Measurements from ENCODE around the gene ATP2B3. TPM values are rescaled to one million over a fixed set of nuclear protein-coding genes. Genes with fewer than 3 reads are reported as not detected.

Gene ATP2B3
- total RNA-seq, result under 1 TPM in 1 of 4 donors, not detected in 3; 0.04 TPM
- polyA plus RNA-seq, result under 1 TPM in 2 of 3 donors, not detected in 1; 0.01 TPM
- long read RNA-seq, donor 1, result 0 reads
- long read RNA-seq, donor 2, result 0 reads

GRCh38 chrX:153517423-153517822, at the start of gene ATP2B3:
ATP2B3 (plus strand) TSS chrX:153517642; CDS start chrX:153536248, 18,606 bp downstream.
- H3K36me3 ChIP-seq (ENCODE audit: insufficient read depth in 1 of 2, low read depth in 1 of 2), result no peaks in the 10 kb centered on the region
- no peaks in the 10 kb centered on the region for H3K4me1 ChIP-seq
- TF ChIP-seq, protein P1, sequence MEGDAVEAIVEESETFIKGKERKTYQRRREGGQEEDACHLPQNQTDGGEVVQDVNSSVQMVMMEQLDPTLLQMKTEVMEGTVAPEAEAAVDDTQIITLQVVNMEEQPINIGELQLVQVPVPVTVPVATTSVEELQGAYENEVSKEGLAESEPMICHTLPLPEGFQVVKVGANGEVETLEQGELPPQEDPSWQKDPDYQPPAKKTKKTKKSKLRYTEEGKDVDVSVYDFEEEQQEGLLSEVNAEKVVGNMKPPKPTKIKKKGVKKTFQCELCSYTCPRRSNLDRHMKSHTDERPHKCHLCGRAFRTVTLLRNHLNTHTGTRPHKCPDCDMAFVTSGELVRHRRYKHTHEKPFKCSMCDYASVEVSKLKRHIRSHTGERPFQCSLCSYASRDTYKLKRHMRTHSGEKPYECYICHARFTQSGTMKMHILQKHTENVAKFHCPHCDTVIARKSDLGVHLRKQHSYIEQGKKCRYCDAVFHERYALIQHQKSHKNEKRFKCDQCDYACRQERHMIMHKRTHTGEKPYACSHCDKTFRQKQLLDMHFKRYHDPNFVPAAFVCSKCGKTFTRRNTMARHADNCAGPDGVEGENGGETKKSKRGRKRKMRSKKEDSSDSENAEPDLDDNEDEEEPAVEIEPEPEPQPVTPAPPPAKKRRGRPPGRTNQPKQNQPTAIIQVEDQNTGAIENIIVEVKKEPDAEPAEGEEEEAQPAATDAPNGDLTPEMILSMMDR (IDR thresholded peaks at IDR 0.05), result no peak
- H3K9me3 ChIP-seq, result no peaks in the 10 kb centered on the region
- intact Hi-C loops (cut with DNase I), result no loop called here
- H3K27ac ChIP-seq, result no peak within 1 kb of the TSS
- DNase-seq (no peak), ATAC-seq (no peak)
- no peak within 1 kb of the TSS for H3K4me3 ChIP-seq
- H3K27me3 ChIP-seq (ENCODE audit: insufficient read depth in 3 of 3, low read length in 2 of 3), result peaks cover 0 to 59% (median 3%) of the 10 kb centered on the region in 3 donors
- 0 to 2% (median 2%) methylated on average over 1 to 44 of the region's 50 CpGs for WGBS, 3 donors

GRCh38 chrX:153468008-153468580, 49.3 kb upstream of the ATP2B3 start:
- Histone ChIP-seq H3K4me3 (no peak overlapping the region), H3K27ac (no peak overlapping the region), H3K27me3 (ENCODE audit: insufficient read depth in 3 of 3, low read length in 2 of 3) (peaks cover 0 to 6% (median 0%) of the 10 kb centered on the region in 3 donors), H3K4me1 (no peaks in the 10 kb centered on the region), H3K9me3 (no peaks in the 10 kb centered on the region), H3K36me3 (ENCODE audit: insufficient read depth in 1 of 2, low read depth in 1 of 2) (peaks cover 0 to 2% of the 10 kb centered on the region in 2 donors)
- intact Hi-C loops (cut with DNase I), result no loop called here
- TF ChIP-seq, protein P1 (IDR thresholded peaks at IDR 0.05), result no peak
- whole genome bisulfite sequencing, 3 donors, result 55 to 67% (median 65%) methylated on average over 9 to 12 of the region's 12 CpGs
- DNase-seq (no peak), ATAC-seq (no peak)

- peak; percentile 38 to 66 for DNase-seq
- H3K36me3 ChIP-seq (ENCODE audit: insufficient read depth in 1 of 2, low read depth in 1 of 2), result peaks cover 0 to 2% of the 10 kb centered on the region in 2 donors
- H3K27ac ChIP-seq, result peak overlapping the region; percentile 75
- TF ChIP-seq, protein P1 (IDR thresholded peaks at IDR 0.05), result peak; percentile 15
- no peaks in the 10 kb centered on the region for H3K4me1 ChIP-seq
- intact Hi-C loops (cut with DNase I), result no loop called here
- H3K9me3 ChIP-seq, result no peaks in the 10 kb centered on the region
- ATAC-seq, result peak; percentile 26 to 55 (median 36)
- peaks cover 0 to 6% (median 0%) of the 10 kb centered on the region in 3 donors for H3K27me3 ChIP-seq (ENCODE audit: insufficient read depth in 3 of 3, low read length in 2 of 3)
- H3K4me3 ChIP-seq, result peak overlapping the region; percentile 77
- 0 to 19% (median 3%) methylated on average over 14 to 32 of the region's 32 CpGs for WGBS, 3 donors
Observed at GRCh38 chrX:153469811-153470410, 47.5 kb upstream of the ATP2B3 start.

- H3K9me3 ChIP-seq, result no peaks in the 10 kb centered on the region
- H3K36me3 ChIP-seq (ENCODE audit: insufficient read depth in 1 of 2, low read depth in 1 of 2), result peaks cover 0 to 2% of the 10 kb centered on the region in 2 donors
- TF ChIP-seq, protein P1 (IDR thresholded peaks at IDR 0.05), result peak; percentile 59
- WGBS, 3 donors, result 9 to 35% (median 18%) methylated on average over 28 to 69 of the region's 70 CpGs
- peaks cover 0 to 6% (median 0%) of the 10 kb centered on the region in 3 donors for H3K27me3 ChIP-seq (ENCODE audit: insufficient read depth in 3 of 3, low read length in 2 of 3)
- H3K4me3 ChIP-seq, result peak within 1 kb of the TSS; percentile 77
- intact Hi-C loops (cut with DNase I), result no loop called here
- H3K4me1 ChIP-seq, result no peaks in the 10 kb centered on the region
- peak within 1 kb of the TSS; percentile 75 for H3K27ac ChIP-seq
- ATAC-seq (peak; percentile 87 to 92 (median 90)), DNase-seq (peak; percentile 89 to 93)
Observed at GRCh38 chrX:153470411-153471363, 46.8 kb upstream of the ATP2B3 start, which contains the start of gene HAUS7. HAUS7 (minus strand) TSS chrX:153470576; CDS start chrX:153470557, 19 bp downstream.
